C4-2B (cell line): ENCODE data around the gene DPP4.

Source experiments
- H3K27ac ChIP-seq: fragments of 450-650 bp; 2 replicates; pipeline ENCODE4 v1.5.1; 2017
- CTCF ChIP-seq: fragments of 450-650 bp; conservative IDR thresholded peaks from 2 replicates; pipeline ENCODE4 v1.5.1; 2017; ENCODE audit warnings: mild to moderate bottlenecking
- ZFX ChIP-seq: fragments of 450-650 bp; IDR thresholded peaks from 2 replicates; pipeline ENCODE4 v1.6.1; 2017

DPP4 gene

DNA sequence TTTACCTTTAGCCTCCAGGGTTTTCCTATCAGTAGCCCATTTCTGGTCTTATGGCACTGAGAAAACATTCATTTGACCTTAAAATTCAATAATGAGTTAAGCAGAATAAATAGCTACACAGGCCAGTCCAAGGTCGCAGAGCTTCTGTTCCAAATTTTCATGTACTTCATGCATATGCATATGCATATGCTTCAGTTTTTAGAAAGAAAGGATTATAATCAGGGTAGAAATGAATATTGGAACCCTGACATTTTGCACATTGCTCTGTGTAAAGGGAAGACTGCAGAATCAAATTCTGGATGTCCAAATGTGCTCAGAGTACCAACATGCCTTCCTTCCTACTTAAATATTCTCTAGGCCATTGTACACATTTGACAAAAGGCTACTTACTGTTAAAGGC is 104.9 kb downstream of the DPP4 start:
- no peak for TF ChIP-seq ZFX
- TF ChIP-seq CTCF = no peak
- no peak overlapping the region for H3K27ac ChIP-seq

GRCh38 chr2:161965994-161966393 is 108.0 kb downstream of the DPP4 start:
- H3K27ac ChIP-seq = no peak overlapping the region
- TF ChIP-seq CTCF (no peak), ZFX (no peak)

DNA sequence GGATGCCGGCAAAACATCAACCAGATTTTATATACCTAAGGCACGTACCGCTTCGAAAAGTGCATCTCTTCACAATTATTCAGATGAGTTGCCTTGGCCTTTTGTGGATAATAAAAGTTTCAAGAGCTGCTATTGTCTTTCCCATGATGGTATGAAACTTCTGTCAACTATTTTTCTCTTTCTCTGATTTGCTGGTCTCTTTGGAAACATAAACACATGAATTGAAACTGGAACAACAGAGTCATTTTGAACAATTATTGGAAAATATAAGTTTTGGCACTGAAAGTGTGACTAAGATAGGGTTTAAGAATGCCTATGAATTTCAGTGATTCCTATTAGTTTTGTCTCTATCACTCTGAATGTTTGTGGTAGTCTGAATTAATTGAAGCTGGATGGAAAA is 109.9 kb downstream of the DPP4 start:
- TF ChIP-seq ZFX (no peak), CTCF (no peak)
- no peak overlapping the region for H3K27ac ChIP-seq

DNA sequence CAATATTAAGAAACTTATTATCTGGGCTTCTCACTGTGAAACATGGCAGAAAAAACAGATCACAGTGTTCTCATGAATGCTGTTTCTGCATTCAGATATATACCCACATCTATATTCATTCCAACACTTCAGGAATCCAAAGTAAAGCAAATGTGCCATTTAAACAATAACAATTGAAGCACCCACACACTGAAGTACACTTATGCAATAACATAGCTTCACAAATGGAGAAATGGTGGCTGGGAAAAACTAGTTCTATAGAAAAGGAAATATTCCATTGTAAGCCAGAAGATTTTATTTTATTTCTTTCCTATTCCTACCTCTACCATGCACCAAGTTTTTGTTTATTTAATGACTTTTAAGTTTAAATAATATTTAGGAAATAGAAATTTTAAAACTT is 111.9 kb downstream of the DPP4 start:
- TF ChIP-seq ZFX = no peak
- no peak for TF ChIP-seq CTCF
- H3K27ac ChIP-seq = no peak overlapping the region

GRCh38 chr2:161961061-161961460 is 113.0 kb downstream of the DPP4 start:
- H3K27ac ChIP-seq = no peak overlapping the region
- TF ChIP-seq CTCF (no peak), ZFX (no peak)

- TF ChIP-seq ZFX = no peak
- TF ChIP-seq CTCF = no peak
- H3K27ac ChIP-seq = no peak overlapping the region
These were observed 117.3 kb downstream of the DPP4 start for GRCh38 chr2:161956738-161957137.

GRCh38 chr2:161955211-161955610 is 118.8 kb downstream of the DPP4 start:
- no peak overlapping the region for H3K27ac ChIP-seq
- TF ChIP-seq CTCF = no peak
- no peak for TF ChIP-seq ZFX
